Measurements from ENCODE around the gene GLP1R.

DNA sequence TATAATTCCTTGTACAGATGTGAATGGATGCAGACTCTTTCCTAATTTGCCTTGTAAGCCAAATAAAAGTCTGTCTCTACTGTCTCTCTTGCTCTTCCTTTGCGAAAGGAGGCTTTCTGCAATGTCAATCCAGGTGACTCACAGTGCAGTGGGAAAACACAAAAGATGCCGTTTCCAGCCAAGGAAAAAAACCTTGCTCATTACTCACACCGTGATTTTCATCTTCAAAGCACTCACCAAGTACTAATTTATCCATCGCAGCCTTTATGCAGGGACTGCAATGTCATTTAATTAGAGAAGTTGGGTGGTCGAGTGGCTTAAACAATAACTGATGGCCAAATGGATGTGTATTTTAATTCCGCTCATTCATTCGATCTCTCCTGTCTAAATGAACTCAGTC lies 42.6 kb downstream of the GLP1R start:
- TF ChIP-seq, protein P1, sequence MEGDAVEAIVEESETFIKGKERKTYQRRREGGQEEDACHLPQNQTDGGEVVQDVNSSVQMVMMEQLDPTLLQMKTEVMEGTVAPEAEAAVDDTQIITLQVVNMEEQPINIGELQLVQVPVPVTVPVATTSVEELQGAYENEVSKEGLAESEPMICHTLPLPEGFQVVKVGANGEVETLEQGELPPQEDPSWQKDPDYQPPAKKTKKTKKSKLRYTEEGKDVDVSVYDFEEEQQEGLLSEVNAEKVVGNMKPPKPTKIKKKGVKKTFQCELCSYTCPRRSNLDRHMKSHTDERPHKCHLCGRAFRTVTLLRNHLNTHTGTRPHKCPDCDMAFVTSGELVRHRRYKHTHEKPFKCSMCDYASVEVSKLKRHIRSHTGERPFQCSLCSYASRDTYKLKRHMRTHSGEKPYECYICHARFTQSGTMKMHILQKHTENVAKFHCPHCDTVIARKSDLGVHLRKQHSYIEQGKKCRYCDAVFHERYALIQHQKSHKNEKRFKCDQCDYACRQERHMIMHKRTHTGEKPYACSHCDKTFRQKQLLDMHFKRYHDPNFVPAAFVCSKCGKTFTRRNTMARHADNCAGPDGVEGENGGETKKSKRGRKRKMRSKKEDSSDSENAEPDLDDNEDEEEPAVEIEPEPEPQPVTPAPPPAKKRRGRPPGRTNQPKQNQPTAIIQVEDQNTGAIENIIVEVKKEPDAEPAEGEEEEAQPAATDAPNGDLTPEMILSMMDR (IDR thresholded peaks at IDR 0.05; ENCODE audit: poor library complexity, severe bottlenecking): no peak
- no peak for TF ChIP-seq TAF1 (IDR thresholded peaks at IDR 0.05; ENCODE audit: low read depth)
- no peak for TF ChIP-seq EZH2 (IDR thresholded peaks at IDR 0.05; ENCODE audit: borderline replicate concordance, insufficient read depth, low read length, poor library complexity, severe bottlenecking)
- no peak for TF ChIP-seq SMC3 (conservative IDR thresholded peaks at IDR 0.05; ENCODE audit: poor library complexity)
- TF ChIP-seq, protein P2, sequence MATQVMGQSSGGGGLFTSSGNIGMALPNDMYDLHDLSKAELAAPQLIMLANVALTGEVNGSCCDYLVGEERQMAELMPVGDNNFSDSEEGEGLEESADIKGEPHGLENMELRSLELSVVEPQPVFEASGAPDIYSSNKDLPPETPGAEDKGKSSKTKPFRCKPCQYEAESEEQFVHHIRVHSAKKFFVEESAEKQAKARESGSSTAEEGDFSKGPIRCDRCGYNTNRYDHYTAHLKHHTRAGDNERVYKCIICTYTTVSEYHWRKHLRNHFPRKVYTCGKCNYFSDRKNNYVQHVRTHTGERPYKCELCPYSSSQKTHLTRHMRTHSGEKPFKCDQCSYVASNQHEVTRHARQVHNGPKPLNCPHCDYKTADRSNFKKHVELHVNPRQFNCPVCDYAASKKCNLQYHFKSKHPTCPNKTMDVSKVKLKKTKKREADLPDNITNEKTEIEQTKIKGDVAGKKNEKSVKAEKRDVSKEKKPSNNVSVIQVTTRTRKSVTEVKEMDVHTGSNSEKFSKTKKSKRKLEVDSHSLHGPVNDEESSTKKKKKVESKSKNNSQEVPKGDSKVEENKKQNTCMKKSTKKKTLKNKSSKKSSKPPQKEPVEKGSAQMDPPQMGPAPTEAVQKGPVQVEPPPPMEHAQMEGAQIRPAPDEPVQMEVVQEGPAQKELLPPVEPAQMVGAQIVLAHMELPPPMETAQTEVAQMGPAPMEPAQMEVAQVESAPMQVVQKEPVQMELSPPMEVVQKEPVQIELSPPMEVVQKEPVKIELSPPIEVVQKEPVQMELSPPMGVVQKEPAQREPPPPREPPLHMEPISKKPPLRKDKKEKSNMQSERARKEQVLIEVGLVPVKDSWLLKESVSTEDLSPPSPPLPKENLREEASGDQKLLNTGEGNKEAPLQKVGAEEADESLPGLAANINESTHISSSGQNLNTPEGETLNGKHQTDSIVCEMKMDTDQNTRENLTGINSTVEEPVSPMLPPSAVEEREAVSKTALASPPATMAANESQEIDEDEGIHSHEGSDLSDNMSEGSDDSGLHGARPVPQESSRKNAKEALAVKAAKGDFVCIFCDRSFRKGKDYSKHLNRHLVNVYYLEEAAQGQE (IDR thresholded peaks at IDR 0.05; ENCODE audit: borderline replicate concordance): no peak
- no peak for TF ChIP-seq POLR2AphosphoS5 (IDR thresholded peaks at IDR 0.05)
- TF ChIP-seq MXI1 (conservative IDR thresholded peaks at IDR 0.05; ENCODE audit: poor library complexity, severe bottlenecking): no peak

Measured in neural cell (in vitro differentiated cells).